ENCODE measurements around the gene AKAP13. TPM values are rescaled to one million over a fixed set of nuclear protein-coding genes. Genes with fewer than 3 reads are reported as not detected.

The AKAP13 gene
- total RNA-seq, 2 experiments from 2014 or later, result 106 to 113 TPM

DNA sequence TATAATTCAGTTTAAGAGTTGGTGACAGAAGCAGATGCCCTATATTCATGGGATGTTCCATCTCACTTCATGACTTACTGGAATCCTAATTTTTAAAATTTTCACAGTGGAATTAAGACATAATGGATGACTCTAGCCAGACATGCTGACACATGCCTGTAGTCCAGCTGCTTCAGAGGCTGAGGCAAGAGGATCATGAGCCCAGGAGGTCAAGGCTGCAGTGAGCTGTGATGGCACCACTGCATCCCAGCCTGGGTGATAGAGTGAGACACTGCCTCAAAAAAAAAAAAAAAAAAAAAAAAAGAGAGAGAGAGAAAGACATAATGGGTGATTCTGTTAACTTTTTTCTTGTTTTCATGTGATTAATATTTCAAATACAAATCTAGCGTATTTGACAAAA lies 290.8 kb downstream of the AKAP13 start:
- ChIA-PET POLR2A (interaction anchor here (1.2 to 3.6 kb wide), 3 partner anchors 21 to 31 kb away, joined by 3 to 13 read pairs (median 3); no protein-coding TSS in a partner anchor), CTCF (no interaction called here)
- DNase-seq, result no peak
- Mint-ChIP-seq H3K27me3 (no peaks in the 10 kb centered on the region), H3K36me3 (peaks cover 53% of the 10 kb centered on the region), H3K9me3 (no peaks in the 10 kb centered on the region), H3K4me3 (no peak overlapping the region), H3K4me1 (ENCODE audit: low read depth) (peaks cover 52% of the 10 kb centered on the region), H3K27ac (no peak overlapping the region)
- intact Hi-C loops (cut with micrococcal nuclease), result no loop called here

DNA sequence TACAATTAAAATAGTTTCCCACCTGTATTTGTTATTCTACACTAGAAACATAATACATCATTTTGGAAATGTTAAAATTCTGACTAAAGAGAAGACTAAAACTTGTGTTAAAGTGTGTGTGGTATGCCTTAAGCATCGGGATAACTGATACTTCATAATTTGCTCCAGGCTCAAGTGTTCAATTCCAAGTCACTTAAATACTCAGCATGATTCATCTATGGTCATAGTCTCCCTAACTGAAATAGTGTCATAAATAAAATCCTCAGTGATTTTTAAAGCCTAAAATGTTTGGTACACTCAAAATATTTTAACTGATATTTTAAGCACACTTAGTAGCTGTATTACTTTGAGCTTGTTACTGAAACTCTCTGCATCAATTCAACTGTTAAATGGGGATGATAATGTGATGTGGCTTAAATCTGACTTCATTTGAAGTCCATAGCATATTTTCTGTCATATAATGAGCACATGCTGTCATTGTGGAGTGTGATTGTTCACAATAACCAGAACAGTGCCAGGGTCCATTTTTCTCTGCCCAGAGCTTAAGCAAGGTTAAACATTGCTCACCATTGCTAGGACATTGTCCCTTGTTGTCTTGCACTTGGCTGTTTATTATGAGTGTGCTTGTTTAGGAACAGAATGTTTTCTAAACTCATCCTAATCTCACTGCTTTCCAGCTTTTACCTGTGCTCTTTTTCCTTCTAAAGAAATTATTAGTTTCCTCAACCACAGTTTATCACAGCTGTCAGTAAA lies 292.1 kb downstream of the AKAP13 start:
- POLR2A ChIA-PET, result interaction anchor here (1.2 to 3.6 kb wide), 2 partner anchors 19 to 26 kb away, joined by 3 to 13 read pairs; no protein-coding TSS in a partner anchor

DNA sequence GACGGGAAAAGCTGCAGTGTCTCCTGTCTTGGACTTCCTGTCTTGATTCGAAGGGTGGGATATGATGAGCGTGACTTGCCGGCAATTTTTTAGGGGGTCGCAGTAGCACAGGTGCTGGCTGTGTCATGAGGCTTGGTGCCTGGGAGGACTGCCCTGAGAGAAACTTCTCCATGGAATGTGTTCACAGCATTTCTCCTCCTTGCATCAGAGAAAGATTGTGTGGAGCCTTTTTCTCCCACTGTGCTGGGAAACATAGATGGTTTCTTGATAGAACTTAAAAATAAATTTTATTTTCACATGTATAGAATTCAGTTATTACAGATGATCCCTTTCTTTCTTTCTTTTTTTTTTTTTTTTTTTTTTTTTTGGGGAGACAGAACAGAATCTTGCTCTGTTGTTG lies 292.9 kb downstream of the AKAP13 start:
- Mint-ChIP-seq H3K9me3 (no peaks in the 10 kb centered on the region), H3K36me3 (peaks cover 43% of the 10 kb centered on the region), H3K27me3 (no peaks in the 10 kb centered on the region), H3K27ac (peak overlapping the region; percentile 63), H3K4me1 (ENCODE audit: low read depth) (peaks cover 40% of the 10 kb centered on the region), H3K4me3 (no peak overlapping the region)
- POLR2A ChIA-PET, result interaction anchor here (3.6 kb wide), 1 partner anchor 19 kb away, joined by 13 read pairs; no protein-coding TSS in a partner anchor
- CTCF ChIA-PET, result interaction anchor here (0.9 kb wide), 2 partner anchors 18 to 22 kb away, joined by 4 read pairs; no protein-coding TSS in a partner anchor
- intact Hi-C loops (cut with micrococcal nuclease), result no loop called here
- DNase-seq, result no peak

More for the DNA sequence above, 292.1 kb downstream of the AKAP13 start:
- CTCF ChIA-PET, result interaction anchor here (0.9 to 1.3 kb wide), 3 partner anchors 17 to 23 kb away, joined by 4 to 5 read pairs (median 4); no protein-coding TSS in a partner anchor
- no peaks in the 10 kb centered on the region for H3K27me3 Mint-ChIP-seq
- H3K27ac Mint-ChIP-seq, result peak overlapping the region; percentile 63
- H3K4me1 Mint-ChIP-seq (ENCODE audit: low read depth), result peaks cover 47% of the 10 kb centered on the region
- H3K36me3 Mint-ChIP-seq, result peaks cover 48% of the 10 kb centered on the region
- H3K4me3 Mint-ChIP-seq, result no peak overlapping the region
- intact Hi-C loops (cut with micrococcal nuclease), result no loop called here
- DNase-seq, result no peak
- H3K9me3 Mint-ChIP-seq, result no peaks in the 10 kb centered on the region

DNA sequence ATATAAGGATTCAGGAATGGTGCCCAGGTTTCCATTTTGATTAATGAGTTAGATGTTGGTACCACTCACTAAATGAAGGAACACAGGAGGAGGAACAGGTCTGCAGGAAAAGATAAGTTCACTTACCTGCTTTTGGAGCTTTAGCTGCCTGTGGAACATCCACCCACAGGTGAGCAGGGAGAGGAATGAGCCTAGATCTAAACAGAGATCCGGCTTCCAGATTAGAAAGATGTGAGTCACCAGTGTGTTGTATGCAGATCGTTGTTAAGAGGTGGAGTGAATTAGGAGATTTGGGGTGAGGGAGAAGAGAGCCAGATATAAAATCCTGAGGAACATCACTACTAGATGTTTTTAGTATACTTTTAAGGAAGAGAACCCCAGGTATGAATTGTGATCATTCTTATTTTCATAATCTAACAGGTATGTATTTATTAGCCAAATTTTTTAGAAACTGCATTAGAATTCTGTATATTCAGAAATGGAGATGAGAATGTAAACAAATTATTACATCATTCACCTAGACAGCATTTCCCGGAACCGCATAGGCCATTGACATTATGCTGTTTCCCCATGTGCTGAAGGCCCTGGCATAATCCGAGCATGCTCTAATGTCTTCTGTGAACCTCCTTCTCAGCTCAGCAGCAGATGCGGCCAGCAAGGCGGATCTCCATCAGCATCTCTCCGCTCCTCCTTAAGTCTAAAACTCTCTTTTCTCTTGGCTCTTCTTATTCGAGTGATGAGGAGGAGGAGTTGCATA lies 296.1 kb downstream of the AKAP13 start:
- intact Hi-C loops (cut with micrococcal nuclease), result no loop called here
- H3K36me3 Mint-ChIP-seq, result peaks cover 28% of the 10 kb centered on the region
- DNase-seq, result no peak
- H3K4me1 Mint-ChIP-seq (ENCODE audit: low read depth), result peaks cover 34% of the 10 kb centered on the region
- H3K27ac Mint-ChIP-seq, result peak overlapping the region; percentile 0
- H3K27me3 Mint-ChIP-seq, result no peaks in the 10 kb centered on the region
- POLR2A ChIA-PET, result interaction anchor here (1.0 kb wide), 1 partner anchor 9 kb away, joined by 4 read pairs; no protein-coding TSS in a partner anchor
- CTCF ChIA-PET, result no interaction called here
- no peak overlapping the region for H3K4me3 Mint-ChIP-seq
- H3K9me3 Mint-ChIP-seq, result no peaks in the 10 kb centered on the region

DNA sequence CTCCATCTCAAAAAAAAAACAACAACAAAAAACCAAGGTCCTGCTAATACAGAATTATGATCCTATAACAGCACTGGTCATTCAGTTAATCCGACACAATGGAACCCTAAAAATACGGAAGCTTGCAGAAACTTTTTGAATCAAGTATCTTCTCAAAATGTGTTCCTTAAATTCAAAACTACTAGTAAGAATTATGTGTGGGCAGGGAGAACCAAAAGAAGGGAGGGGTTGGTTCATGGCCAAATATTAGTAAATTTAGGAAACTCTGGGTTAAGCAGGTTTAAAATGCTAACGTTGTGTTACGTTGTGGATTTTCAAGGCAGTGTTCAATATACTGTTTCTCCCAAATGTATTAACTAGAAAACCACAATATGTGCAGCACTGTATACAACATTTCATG lies 298.8 kb downstream of the AKAP13 start:
- Mint-ChIP-seq H3K36me3 (peaks cover 19% of the 10 kb centered on the region), H3K27ac (no peak overlapping the region), H3K27me3 (no peaks in the 10 kb centered on the region), H3K4me1 (ENCODE audit: low read depth) (peaks cover 21% of the 10 kb centered on the region), H3K9me3 (no peaks in the 10 kb centered on the region), H3K4me3 (no peak overlapping the region)
- POLR2A ChIA-PET, result interaction anchor here (0.7 kb wide), 1 partner anchor 270 kb away, joined by 3 read pairs; no protein-coding TSS in a partner anchor
- CTCF ChIA-PET, result no interaction called here
- intact Hi-C loops (cut with micrococcal nuclease), result no loop called here
- no peak for DNase-seq

DNA sequence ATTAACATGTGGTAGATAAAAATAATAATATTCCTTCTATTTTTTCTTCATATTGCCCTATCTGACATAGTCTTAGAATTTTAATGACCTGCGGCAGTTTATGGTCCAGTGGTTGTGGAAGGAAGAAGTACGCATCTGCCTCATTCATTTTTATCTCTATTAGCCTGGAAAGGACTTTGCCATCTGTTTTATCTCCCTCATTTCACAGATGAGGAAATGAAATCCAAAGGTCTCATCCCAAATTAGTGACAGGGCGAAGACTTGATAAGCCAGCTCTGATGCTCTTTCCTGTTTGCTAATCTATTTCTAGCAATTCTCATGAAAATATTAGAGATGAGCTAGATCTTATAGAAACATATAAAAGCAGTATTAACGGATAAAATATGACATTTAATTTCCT lies 301.0 kb downstream of the AKAP13 start:
- Mint-ChIP-seq H3K4me3 (no peak overlapping the region), H3K27me3 (no peaks in the 10 kb centered on the region), H3K27ac (no peak overlapping the region), H3K9me3 (no peaks in the 10 kb centered on the region), H3K36me3 (peaks cover 18% of the 10 kb centered on the region), H3K4me1 (ENCODE audit: low read depth) (peaks cover 12% of the 10 kb centered on the region)
- ChIA-PET POLR2A (interaction anchor here (1.1 kb wide), 1 partner anchor 21 kb away, joined by 3 read pairs; no protein-coding TSS in a partner anchor), CTCF (no interaction called here)
- no peak for DNase-seq
- intact Hi-C loops (cut with micrococcal nuclease), result no loop called here

DNA sequence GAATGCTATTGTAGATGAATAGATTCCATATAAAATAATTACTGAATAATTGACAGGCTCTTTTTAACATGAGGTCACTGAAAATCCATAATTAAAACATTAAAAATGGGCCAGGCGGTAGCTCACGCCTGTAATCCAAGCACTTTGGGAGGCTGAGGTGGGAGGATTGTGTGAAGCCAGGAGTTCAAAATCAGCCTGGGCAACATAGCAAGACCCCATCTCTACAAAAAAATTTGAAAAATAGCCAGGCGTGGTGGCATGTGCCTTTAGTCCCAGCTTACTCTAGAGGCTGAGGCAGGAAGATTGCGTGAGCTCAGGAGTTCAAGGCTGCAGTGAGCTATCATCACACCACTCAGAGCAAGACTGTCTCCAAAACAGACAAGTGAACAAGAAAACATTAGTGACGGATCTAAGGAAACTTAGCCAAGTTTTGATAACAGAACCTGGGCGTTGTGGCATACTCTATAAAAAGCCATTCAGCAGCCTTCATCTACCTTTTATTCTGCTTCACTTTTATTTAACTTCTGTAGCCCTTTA lies 303.8 kb downstream of the AKAP13 start:
- H3K4me1 Mint-ChIP-seq (ENCODE audit: low read depth), result peaks cover 34% of the 10 kb centered on the region
- H3K9me3 Mint-ChIP-seq, result no peaks in the 10 kb centered on the region
- DNase-seq, result no peak
- no peak overlapping the region for H3K27ac Mint-ChIP-seq
- H3K4me3 Mint-ChIP-seq, result no peak overlapping the region
- H3K27me3 Mint-ChIP-seq, result no peaks in the 10 kb centered on the region
- POLR2A ChIA-PET, result no interaction called here
- peaks cover 26% of the 10 kb centered on the region for H3K36me3 Mint-ChIP-seq
- intact Hi-C loops (cut with micrococcal nuclease), result no loop called here
- CTCF ChIA-PET, result no interaction called here

DNA sequence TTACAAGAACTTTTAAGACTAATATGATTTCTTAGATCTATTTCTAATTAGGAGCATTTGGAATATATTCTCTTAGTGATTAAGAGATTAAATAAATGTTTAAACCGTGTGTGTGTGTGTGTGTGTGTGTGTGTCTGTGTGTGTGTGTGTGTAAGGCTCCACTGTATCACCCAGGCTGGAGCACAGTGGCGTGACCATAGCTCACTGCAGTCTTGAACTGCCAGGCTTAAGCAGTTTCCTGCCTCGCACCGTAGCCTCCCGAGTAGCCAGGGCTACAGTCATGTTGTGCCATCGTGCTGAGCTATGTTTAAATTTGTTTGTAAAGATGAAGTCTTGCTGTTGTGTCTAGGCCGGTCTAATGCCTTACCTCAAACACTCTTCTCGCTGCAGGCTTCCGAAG lies 305.0 kb downstream of the AKAP13 start:
- ChIA-PET CTCF (no interaction called here), POLR2A (no interaction called here)
- Mint-ChIP-seq H3K9me3 (no peaks in the 10 kb centered on the region), H3K4me1 (ENCODE audit: low read depth) (peaks cover 42% of the 10 kb centered on the region), H3K27ac (peak overlapping the region; percentile 65), H3K36me3 (peaks cover 28% of the 10 kb centered on the region), H3K4me3 (no peak overlapping the region), H3K27me3 (no peaks in the 10 kb centered on the region)
- intact Hi-C loops (cut with micrococcal nuclease), result no loop called here
- DNase-seq, result no peak

DNA sequence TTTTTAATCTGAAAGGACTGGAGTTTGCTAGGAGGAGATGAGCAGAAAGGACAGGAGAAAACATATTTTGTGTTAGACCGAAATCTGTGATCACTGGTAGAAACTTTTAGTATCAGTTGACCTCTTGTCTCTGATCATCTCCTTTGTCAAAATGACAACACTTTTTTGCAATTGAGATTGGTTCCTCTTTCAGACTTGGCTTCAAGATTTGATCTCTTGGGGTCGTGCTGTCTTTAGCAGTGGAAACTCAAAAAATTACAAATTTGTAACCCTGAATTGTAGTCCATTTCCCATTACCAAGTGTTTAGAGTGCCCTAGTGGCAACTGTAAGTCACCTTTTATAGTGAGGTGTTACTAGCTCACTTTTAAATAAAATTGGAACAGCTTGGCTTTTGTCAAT lies 306.9 kb downstream of the AKAP13 start:
- Mint-ChIP-seq H3K4me1 (ENCODE audit: low read depth) (peaks cover 59% of the 10 kb centered on the region), H3K9me3 (no peaks in the 10 kb centered on the region), H3K27ac (peak overlapping the region; percentile 86), H3K4me3 (no peak overlapping the region), H3K27me3 (no peaks in the 10 kb centered on the region), H3K36me3 (peaks cover 32% of the 10 kb centered on the region)
- intact Hi-C loops (cut with micrococcal nuclease), result no loop called here
- POLR2A ChIA-PET, result no interaction called here
- DNase-seq, result no peak
- CTCF ChIA-PET, result interaction anchor here (1.0 kb wide), 2 partner anchors 15 to 62 kb away, joined by 3 to 5 read pairs; no protein-coding TSS in a partner anchor

DNA sequence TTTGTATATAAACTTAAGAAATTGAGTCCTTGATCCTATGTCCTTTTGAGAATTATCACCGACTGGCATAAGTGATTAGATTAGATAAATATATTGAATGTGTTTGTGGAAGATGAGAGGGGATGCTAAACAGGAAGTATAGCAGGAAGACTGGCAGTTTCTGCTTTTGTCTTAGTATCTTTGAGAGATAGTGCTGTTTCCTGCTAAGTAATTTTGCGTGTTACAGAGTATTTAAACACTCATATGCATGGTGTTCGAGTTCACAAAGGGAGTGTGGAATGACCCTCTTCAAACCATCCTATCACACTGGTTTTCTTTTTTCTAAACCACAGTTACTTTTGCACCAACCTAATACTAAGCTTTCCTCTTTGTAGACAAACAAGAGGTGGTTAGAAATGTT lies 308.3 kb downstream of the AKAP13 start:
- peak overlapping the region; percentile 98 for H3K27ac Mint-ChIP-seq
- H3K36me3 Mint-ChIP-seq, result peaks cover 40% of the 10 kb centered on the region
- intact Hi-C loops (cut with micrococcal nuclease), result loop anchor here (1.0 kb wide), 1 partner anchor 42 kb away; no protein-coding TSS in a partner anchor
- ChIA-PET CTCF (interaction anchor here (1.5 to 6.1 kb wide), 4 partner anchors 15 to 21 kb away, joined by 5 to 42 read pairs (median 8); no protein-coding TSS in a partner anchor), POLR2A (interaction anchor here (2.3 to 6.2 kb wide), 4 partner anchors 14 to 107 kb away, joined by 14 to 133 read pairs (median 28); no protein-coding TSS in a partner anchor)
- H3K4me1 Mint-ChIP-seq (ENCODE audit: low read depth), result peaks cover 73% of the 10 kb centered on the region
- no peaks in the 10 kb centered on the region for H3K27me3 Mint-ChIP-seq
- no peaks in the 10 kb centered on the region for H3K9me3 Mint-ChIP-seq
- H3K4me3 Mint-ChIP-seq, result peak overlapping the region; percentile 36
- DNase-seq, result no peak

DNA sequence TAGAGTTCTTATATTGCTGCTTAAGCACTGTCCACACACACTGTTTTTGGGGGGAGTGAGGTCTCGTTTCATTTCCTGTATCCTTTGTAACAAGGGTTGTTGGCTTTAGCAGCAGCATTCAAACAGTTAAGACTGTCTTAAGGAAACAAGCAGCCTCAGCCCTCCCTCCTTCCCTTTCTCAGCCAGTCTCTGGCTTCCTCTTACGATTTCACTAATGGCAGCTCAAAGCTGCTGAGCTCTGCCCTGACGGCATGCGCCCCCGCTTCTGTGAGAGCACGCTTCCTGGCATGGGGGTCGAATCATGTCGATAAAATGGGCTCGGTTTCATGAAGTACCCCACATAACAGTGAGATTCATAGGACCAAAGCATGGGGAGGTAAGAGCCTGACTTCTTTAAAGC lies 309.3 kb downstream of the AKAP13 start:
- H3K27me3 Mint-ChIP-seq, result no peaks in the 10 kb centered on the region
- peak overlapping the region; percentile 81 for H3K4me3 Mint-ChIP-seq
- ChIA-PET POLR2A (interaction anchor here (0.6 to 6.2 kb wide), 11 partner anchors 13 to 278 kb away, joined by 3 to 133 read pairs (median 7); no protein-coding TSS in a partner anchor), CTCF (interaction anchor here (1.0 to 6.1 kb wide), 9 partner anchors 10 to 359 kb away, joined by 3 to 42 read pairs (median 5); no protein-coding TSS in a partner anchor)
- no peaks in the 10 kb centered on the region for H3K9me3 Mint-ChIP-seq
- peaks cover 45% of the 10 kb centered on the region for H3K36me3 Mint-ChIP-seq
- H3K4me1 Mint-ChIP-seq (ENCODE audit: low read depth), result peaks cover 78% of the 10 kb centered on the region
- H3K27ac Mint-ChIP-seq, result peak overlapping the region; percentile 98
- DNase-seq, result peak; percentile 78
- intact Hi-C loops (cut with micrococcal nuclease), result loop anchor here (1.0 kb wide), 2 partner anchors 15 to 43 kb away; no protein-coding TSS in a partner anchor

All from activated CD4-positive, alpha-beta memory T cell treated with anti-CD3 and anti-CD28 coated beads for 36 hours (primary cell).